ENCODE results near the gene BRMS1. TPM values are rescaled to one million over a fixed set of nuclear protein-coding genes. Genes with fewer than 3 reads are reported as not detected.
A peak's percentile ranks its signal among the peaks of the same experiment; 100 is the strongest.

Gene BRMS1
- total RNA-seq (2014; rRNA removed) (123 and 176 TPM in 2 replicates), Bru-seq, nascent RNA (percentile 75 among the genes with signal in this experiment), BruChase-seq, experiment 1, labeled RNA remaining after a 6-hour chase (percentile 86 among the genes with signal in this experiment), BruChase-seq, experiment 2, labeled RNA remaining after a 2-hour chase (percentile 79 among the genes with signal in this experiment)
- long read RNA-seq, transcript BRMS1-201 (10 exons, 1,445 nt), result major isoform, 67 of 99 reads
- long read RNA-seq, partial matches to known transcripts, result 11 of 99 reads
- long read RNA-seq, other reads (novel, unspliced or antisense), result 18 of 99 reads

- DNase-seq (peak; percentile 99), ATAC-seq (peak; percentile 69)
- TSS peak; percentile 60 for BruUV-seq (replicated peaks)
- Histone ChIP-seq H3K4me1 (ENCODE audit: insufficient read depth, low read length) (peaks cover 35% of the 10 kb centered on the region), H3K4me2 (ENCODE audit: low read length) (peak within 1 kb of the TSS; percentile 92), H4K20me1 (ENCODE audit: low read length) (no peaks in the 10 kb centered on the region), H3K9me2 (replicated peaks; ENCODE audit: low read length) (no peaks in the 10 kb centered on the region), H3K9me3 (ENCODE audit: low read length) (no peaks in the 10 kb centered on the region), H3F3A (ENCODE audit: low read length, unreplicated experiment) (no peaks in the 10 kb centered on the region), H3K27ac (ENCODE audit: low read length) (peak within 1 kb of the TSS; percentile 21; the same call in 1 of the 2 replicates), H3K27me3 (ENCODE audit: low read length) (no peaks in the 10 kb centered on the region), H3K79me2 (ENCODE audit: low read length) (peaks cover 39% of the 10 kb centered on the region), H3K4me3 (ENCODE audit: low read length) (peak within 1 kb of the TSS; percentile 94), H2AFZ (ENCODE audit: low read length) (peak within 1 kb of the TSS; percentile 82), H3K36me3 (ENCODE audit: low read depth, low read length) (peaks cover 8% of the 10 kb centered on the region; the same call in 1 of the 2 replicates), H3K9ac (ENCODE audit: low read length) (peak within 1 kb of the TSS; percentile 87)
- no peak for TF ChIP-seq CTCF (conservative IDR thresholded peaks at IDR 0.05; ENCODE audit: low read depth, low read length)
- TF ChIP-seq EZH2phosphoT487 (IDR thresholded peaks at IDR 0.05; ENCODE audit: borderline replicate concordance, low read length), result no peak
- TF ChIP-seq EZH2 (IDR thresholded peaks at IDR 0.05; ENCODE audit: low read length, unreplicated experiment), result no peak
- POLR2A ChIA-PET (ENCODE audit: unreplicated experiment), result interaction anchor here (0.5 to 0.7 kb wide), 3 partner anchors 10 to 122 kb away, joined by 3 to 4 read pairs (median 3); partner anchors contain the start of gene PELI3
- CTCF ChIA-PET, result interaction anchor here (0.6 to 0.9 kb wide), 3 partner anchors 9 to 42 kb away, joined by 3 to 5 read pairs (median 4); partner anchors contain the start of gene RIN1
- intact Hi-C loops (cut with micrococcal nuclease), result no loop called here
These were observed at the start of gene BRMS1 for GRCh38 chr11:66344550-66345315. BRMS1 (minus strand) TSS chr11:66345104; CDS start chr11:66342234, 2,870 bp downstream.

GRCh38 chr11:66393954-66394353, 49.0 kb upstream of the BRMS1 start:
- Histone ChIP-seq H3K9me2 (replicated peaks; ENCODE audit: low read length) (no peaks in the 10 kb centered on the region), H3K36me3 (ENCODE audit: low read depth, low read length) (no peaks in the 10 kb centered on the region), H2AFZ (ENCODE audit: low read length) (0 out of 2 replicates have a peak overlapping the region, but pooled peaks have one; percentile 32), H3K9me3 (ENCODE audit: low read length) (no peaks in the 10 kb centered on the region), H3K27me3 (ENCODE audit: low read length) (0 out of 2 replicates have a peak, but pooled peaks cover 9% of the 10 kb centered on the region), H3K9ac (ENCODE audit: low read length) (no peak overlapping the region), H3K4me2 (ENCODE audit: low read length) (no peak overlapping the region), H3F3A (ENCODE audit: low read length, unreplicated experiment) (no peaks in the 10 kb centered on the region), H3K4me1 (ENCODE audit: insufficient read depth, low read length) (no peaks in the 10 kb centered on the region), H3K4me3 (ENCODE audit: low read length) (no peak overlapping the region), H3K79me2 (ENCODE audit: low read length) (no peaks in the 10 kb centered on the region), H3K27ac (ENCODE audit: low read length) (no peak overlapping the region), H4K20me1 (ENCODE audit: low read length) (no peaks in the 10 kb centered on the region)
- ATAC-seq (no peak), DNase-seq (no peak)
- BruUV-seq (replicated peaks), result no TSS peak
- intact Hi-C loops (cut with micrococcal nuclease), result no loop called here
- TF ChIP-seq EZH2phosphoT487 (IDR thresholded peaks at IDR 0.05; ENCODE audit: borderline replicate concordance, low read length) (no peak), EZH2 (IDR thresholded peaks at IDR 0.05; ENCODE audit: low read length, unreplicated experiment) (no peak), CTCF (conservative IDR thresholded peaks at IDR 0.05; ENCODE audit: low read depth, low read length) (no peak)
- POLR2A ChIA-PET (ENCODE audit: unreplicated experiment), result no interaction called here
- CTCF ChIA-PET, result no interaction called here

All from PC-3 (cell line).